ENCODE data around the gene TRPC3. TPM values are rescaled to one million over a fixed set of nuclear protein-coding genes. Genes with fewer than 3 reads are reported as not detected.

TRPC3 gene
- total and polyA plus RNA-seq, 2 of the 8 experiments (the other 6 are each of a cell fraction or from before 2014, with no cell fraction given): 0.37 to 0.41 TPM

- Histone ChIP-seq H4K91ac (replicated peaks; ENCODE audit: insufficient read length, low read length) (no peak overlapping the region), H2AK5ac (ENCODE audit: low read depth, low read length) (no peak overlapping the region), H3K27me3 (replicated peaks in 1 of 4; ENCODE audit: control insufficient read depth in 3 of 4, extremely low read depth in 1 of 4, insufficient read depth in 3 of 4, low read length in 3 of 4) (no peaks in the 10 kb centered on the region), H2BK20ac (ENCODE audit: low read length) (no peak overlapping the region), H3K27ac (ENCODE audit: low read depth, low read length) (no peak overlapping the region), H2BK15ac (ENCODE audit: low read length) (no peak overlapping the region), H4K8ac (ENCODE audit: extremely low read depth, insufficient read depth, low read length) (no peak overlapping the region), H3K23ac (ENCODE audit: insufficient read length) (no peak overlapping the region), H3K79me2 (ENCODE audit: control insufficient read depth in 1 of 2, insufficient read depth in 2 of 2, low read length in 2 of 2) (no peaks in the 10 kb centered on the region), H2AFZ (ENCODE audit: low read length) (no peak overlapping the region), H3K56ac (replicated peaks; ENCODE audit: insufficient read length, low read depth, low read length) (no peak overlapping the region), H4K5ac (ENCODE audit: insufficient read length, low read depth, low read length) (no peak overlapping the region), H2BK12ac (ENCODE audit: low read depth, low read length) (no peak overlapping the region), H3K4me3 (ENCODE audit: extremely low read depth in 1 of 4, insufficient read depth in 2 of 4, low read depth in 3 of 4, low read length in 4 of 4) (no peak overlapping the region), H3K36me3 (ENCODE audit: control insufficient read depth in 2 of 4, insufficient read depth in 4 of 4, low read length in 3 of 4) (no peaks in the 10 kb centered on the region), H3K4me2 (ENCODE audit: insufficient read depth in 1 of 2, low read depth in 2 of 2, low read length in 2 of 2) (no peak overlapping the region), H2BK5ac (ENCODE audit: low read depth, low read length) (no peak overlapping the region), H4K20me1 (replicated peaks in 1 of 2; ENCODE audit: control insufficient read depth in 1 of 2, insufficient read depth in 2 of 2, low read length in 2 of 2) (no peaks in the 10 kb centered on the region), H3K14ac (ENCODE audit: insufficient read length) (no peak overlapping the region), H2BK120ac (replicated peaks; ENCODE audit: low read depth, low read length) (no peak overlapping the region), H3K9me3 (ENCODE audit: insufficient read depth in 2 of 2, low read depth in 1 of 2, low read length in 1 of 2) (no peaks in the 10 kb centered on the region), H3K18ac (ENCODE audit: extremely low read depth, low read length) (no peak overlapping the region), H3K4ac (replicated peaks; ENCODE audit: insufficient read length, low read depth, low read length) (no peak overlapping the region), H3K9ac (replicated peaks in 1 of 4; ENCODE audit: extremely low read depth in 1 of 4, low read depth in 3 of 4, low read length in 3 of 4) (no peak overlapping the region), H3K23me2 (ENCODE audit: low read depth, low read length) (no peaks in the 10 kb centered on the region), H3K79me1 (ENCODE audit: low read depth, low read length) (no peaks in the 10 kb centered on the region), H3K4me1 (replicated peaks in 1 of 4; ENCODE audit: control insufficient read depth in 3 of 4, insufficient read depth in 4 of 4, low read length in 3 of 4) (no peaks in the 10 kb centered on the region)
- WGBS, 2 experiments (ENCODE audit: extremely low coverage in 1 of 2, insufficient coverage in 1 of 2, insufficient read length in 1 of 2, insufficient replicate concordance in 2 of 2, low coverage in 1 of 2, low lambda C conversion rate in 2 of 2, missing lambda C conversion rate in 1 of 2): 85% methylated on average over 6 of the region's 6 CpGs; no CpG with 5 or more reads in 1 of the 2 experiments
- POLR2A ChIA-PET (ENCODE audit: partially characterized antibody): interaction anchor here (1.3 kb wide), 1 partner anchor 10 kb away, joined by 3 read pairs; no protein-coding TSS in a partner anchor
- no peak for DNase-seq (ENCODE audit: low read depth in 1 of 2, low spot score in 2 of 2)
- no peak for FAIRE-seq
- CTCF ChIA-PET (ENCODE audit: partially characterized antibody): interaction anchor here (1.3 to 2.0 kb wide), 4 partner anchors 8 to 46 kb away, joined by 3 to 15 read pairs (median 5); no protein-coding TSS in a partner anchor
- TF ChIP-seq ASH2L (IDR thresholded peaks at IDR 0.05; ENCODE audit: low read length) (no peak), NRF1 (IDR thresholded peaks at IDR 0.05; ENCODE audit: low read depth, low read length) (no peak), KDM1A (IDR thresholded peaks at IDR 0.05; ENCODE audit: borderline replicate concordance, low read length) (no peak), USF2 (IDR thresholded peaks at IDR 0.05; ENCODE audit: low read length) (no peak), POLR2A (IDR thresholded peaks at IDR 0.05; ENCODE audit: control extremely low read depth in 1 of 2, low read depth in 2 of 2, low read length in 2 of 2) (no peak)
These were observed 38.6 kb upstream of the TRPC3 start for GRCh38 chr4:121990489-121990888.
